Measurements from ENCODE around the gene PIP5K1B. TPM values are rescaled to one million over a fixed set of nuclear protein-coding genes. Genes with fewer than 3 reads are reported as not detected.

Gene PIP5K1B
- total and polyA plus RNA-seq, 2 of the 13 experiments (the other 11 are each of a cell fraction or from before 2014, with no cell fraction given) = 15.8 to 17.5 TPM

DNA sequence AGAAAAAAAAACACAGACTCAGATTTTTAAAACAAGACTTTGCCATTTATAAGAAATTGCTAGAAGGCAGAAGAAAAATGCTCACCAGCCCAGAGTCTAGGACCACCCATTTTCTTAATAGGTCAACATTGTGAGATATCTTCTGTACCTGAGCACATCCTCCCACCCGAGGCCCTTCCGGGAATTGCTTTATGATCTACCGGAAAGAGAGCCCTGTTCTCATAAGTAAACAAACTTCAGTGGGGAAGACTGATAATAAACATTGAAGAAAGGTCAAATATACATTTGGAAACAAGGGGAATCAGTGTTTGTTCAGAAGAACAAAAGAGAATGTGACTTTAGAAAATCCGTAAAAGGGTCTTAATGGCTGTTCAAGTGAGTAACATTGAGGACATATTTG lies 264.5 kb downstream of the PIP5K1B start (continued):
- TF ChIP-seq, protein P1, sequence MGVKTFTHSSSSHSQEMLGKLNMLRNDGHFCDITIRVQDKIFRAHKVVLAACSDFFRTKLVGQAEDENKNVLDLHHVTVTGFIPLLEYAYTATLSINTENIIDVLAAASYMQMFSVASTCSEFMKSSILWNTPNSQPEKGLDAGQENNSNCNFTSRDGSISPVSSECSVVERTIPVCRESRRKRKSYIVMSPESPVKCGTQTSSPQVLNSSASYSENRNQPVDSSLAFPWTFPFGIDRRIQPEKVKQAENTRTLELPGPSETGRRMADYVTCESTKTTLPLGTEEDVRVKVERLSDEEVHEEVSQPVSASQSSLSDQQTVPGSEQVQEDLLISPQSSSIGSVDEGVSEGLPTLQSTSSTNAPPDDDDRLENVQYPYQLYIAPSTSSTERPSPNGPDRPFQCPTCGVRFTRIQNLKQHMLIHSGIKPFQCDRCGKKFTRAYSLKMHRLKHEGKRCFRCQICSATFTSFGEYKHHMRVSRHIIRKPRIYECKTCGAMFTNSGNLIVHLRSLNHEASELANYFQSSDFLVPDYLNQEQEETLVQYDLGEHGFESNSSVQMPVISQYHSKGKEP (CRISPR knock-in tag; IDR thresholded peaks at IDR 0.05) = no peak
- TF ChIP-seq MIXL1 (CRISPR knock-in tag; IDR thresholded peaks at IDR 0.05) (peak; percentile 67; the same call in 1 of the 2 replicates), FIP1L1 (IDR thresholded peaks at IDR 0.05; ENCODE audit: borderline replicate concordance, insufficient read depth, low read depth, low read length) (no peak), KMT2A (CRISPR knock-in tag; IDR thresholded peaks at IDR 0.05) (no peak), MYNN (CRISPR knock-in tag; IDR thresholded peaks at IDR 0.05; ENCODE audit: low read depth) (no peak), ZFP82 (CRISPR knock-in tag; IDR thresholded peaks at IDR 0.05; ENCODE audit: borderline replicate concordance) (no peak), HOXD1 (CRISPR knock-in tag; IDR thresholded peaks at IDR 0.05) (no peak), ZNF543 (CRISPR knock-in tag; IDR thresholded peaks at IDR 0.05) (no peak), FOXA3 (CRISPR knock-in tag; IDR thresholded peaks at IDR 0.05) (peak; percentile 98), ZNF850 (CRISPR knock-in tag; conservative IDR thresholded peaks at IDR 0.05) (no peak), MEIS2 (CRISPR knock-in tag; IDR thresholded peaks at IDR 0.05) (peak; percentile 48; the same call in 1 of the 2 replicates), ZNF24 (IDR thresholded peaks at IDR 0.05) (no peak)
- TF ChIP-seq, protein P2, sequence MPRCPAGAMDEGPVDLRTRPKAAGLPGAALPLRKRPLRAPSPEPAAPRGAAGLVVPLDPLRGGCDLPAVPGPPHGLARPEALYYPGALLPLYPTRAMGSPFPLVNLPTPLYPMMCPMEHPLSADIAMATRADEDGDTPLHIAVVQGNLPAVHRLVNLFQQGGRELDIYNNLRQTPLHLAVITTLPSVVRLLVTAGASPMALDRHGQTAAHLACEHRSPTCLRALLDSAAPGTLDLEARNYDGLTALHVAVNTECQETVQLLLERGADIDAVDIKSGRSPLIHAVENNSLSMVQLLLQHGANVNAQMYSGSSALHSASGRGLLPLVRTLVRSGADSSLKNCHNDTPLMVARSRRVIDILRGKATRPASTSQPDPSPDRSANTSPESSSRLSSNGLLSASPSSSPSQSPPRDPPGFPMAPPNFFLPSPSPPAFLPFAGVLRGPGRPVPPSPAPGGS (CRISPR knock-in tag; IDR thresholded peaks at IDR 0.05) = no peak
- TF ChIP-seq, protein P3, sequence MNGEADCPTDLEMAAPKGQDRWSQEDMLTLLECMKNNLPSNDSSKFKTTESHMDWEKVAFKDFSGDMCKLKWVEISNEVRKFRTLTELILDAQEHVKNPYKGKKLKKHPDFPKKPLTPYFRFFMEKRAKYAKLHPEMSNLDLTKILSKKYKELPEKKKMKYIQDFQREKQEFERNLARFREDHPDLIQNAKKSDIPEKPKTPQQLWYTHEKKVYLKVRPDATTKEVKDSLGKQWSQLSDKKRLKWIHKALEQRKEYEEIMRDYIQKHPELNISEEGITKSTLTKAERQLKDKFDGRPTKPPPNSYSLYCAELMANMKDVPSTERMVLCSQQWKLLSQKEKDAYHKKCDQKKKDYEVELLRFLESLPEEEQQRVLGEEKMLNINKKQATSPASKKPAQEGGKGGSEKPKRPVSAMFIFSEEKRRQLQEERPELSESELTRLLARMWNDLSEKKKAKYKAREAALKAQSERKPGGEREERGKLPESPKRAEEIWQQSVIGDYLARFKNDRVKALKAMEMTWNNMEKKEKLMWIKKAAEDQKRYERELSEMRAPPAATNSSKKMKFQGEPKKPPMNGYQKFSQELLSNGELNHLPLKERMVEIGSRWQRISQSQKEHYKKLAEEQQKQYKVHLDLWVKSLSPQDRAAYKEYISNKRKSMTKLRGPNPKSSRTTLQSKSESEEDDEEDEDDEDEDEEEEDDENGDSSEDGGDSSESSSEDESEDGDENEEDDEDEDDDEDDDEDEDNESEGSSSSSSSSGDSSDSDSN (CRISPR knock-in tag; IDR thresholded peaks at IDR 0.05) = no peak
- TF ChIP-seq, protein P4, sequence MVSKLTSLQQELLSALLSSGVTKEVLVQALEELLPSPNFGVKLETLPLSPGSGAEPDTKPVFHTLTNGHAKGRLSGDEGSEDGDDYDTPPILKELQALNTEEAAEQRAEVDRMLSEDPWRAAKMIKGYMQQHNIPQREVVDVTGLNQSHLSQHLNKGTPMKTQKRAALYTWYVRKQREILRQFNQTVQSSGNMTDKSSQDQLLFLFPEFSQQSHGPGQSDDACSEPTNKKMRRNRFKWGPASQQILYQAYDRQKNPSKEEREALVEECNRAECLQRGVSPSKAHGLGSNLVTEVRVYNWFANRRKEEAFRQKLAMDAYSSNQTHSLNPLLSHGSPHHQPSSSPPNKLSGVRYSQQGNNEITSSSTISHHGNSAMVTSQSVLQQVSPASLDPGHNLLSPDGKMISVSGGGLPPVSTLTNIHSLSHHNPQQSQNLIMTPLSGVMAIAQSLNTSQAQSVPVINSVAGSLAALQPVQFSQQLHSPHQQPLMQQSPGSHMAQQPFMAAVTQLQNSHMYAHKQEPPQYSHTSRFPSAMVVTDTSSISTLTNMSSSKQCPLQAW (CRISPR knock-in tag; IDR thresholded peaks at IDR 0.05) = 0 out of 2 replicates have a peak, but pooled peaks have one; percentile 37
